Fibroblast of peridontal ligament (primary cell): ENCODE measurements around the gene TGFBR3L.
"Not testable (repeated sequence)": the region's sequence is repeated elsewhere in the genome, so short reads cannot be mapped to it uniquely, and the experiment has no call there.

ENCODE experiments used
- DNase-seq: peaks from one replicate; pipeline ENCODE4 v3.0.0-alpha.2; 2010; ENCODE audit errors: extremely low read depth

Gene TGFBR3L

GRCh38 chr19:7928334-7928706 is 13.7 kb downstream of the TGFBR3L start:
- DNase-seq, result no peak

DNA sequence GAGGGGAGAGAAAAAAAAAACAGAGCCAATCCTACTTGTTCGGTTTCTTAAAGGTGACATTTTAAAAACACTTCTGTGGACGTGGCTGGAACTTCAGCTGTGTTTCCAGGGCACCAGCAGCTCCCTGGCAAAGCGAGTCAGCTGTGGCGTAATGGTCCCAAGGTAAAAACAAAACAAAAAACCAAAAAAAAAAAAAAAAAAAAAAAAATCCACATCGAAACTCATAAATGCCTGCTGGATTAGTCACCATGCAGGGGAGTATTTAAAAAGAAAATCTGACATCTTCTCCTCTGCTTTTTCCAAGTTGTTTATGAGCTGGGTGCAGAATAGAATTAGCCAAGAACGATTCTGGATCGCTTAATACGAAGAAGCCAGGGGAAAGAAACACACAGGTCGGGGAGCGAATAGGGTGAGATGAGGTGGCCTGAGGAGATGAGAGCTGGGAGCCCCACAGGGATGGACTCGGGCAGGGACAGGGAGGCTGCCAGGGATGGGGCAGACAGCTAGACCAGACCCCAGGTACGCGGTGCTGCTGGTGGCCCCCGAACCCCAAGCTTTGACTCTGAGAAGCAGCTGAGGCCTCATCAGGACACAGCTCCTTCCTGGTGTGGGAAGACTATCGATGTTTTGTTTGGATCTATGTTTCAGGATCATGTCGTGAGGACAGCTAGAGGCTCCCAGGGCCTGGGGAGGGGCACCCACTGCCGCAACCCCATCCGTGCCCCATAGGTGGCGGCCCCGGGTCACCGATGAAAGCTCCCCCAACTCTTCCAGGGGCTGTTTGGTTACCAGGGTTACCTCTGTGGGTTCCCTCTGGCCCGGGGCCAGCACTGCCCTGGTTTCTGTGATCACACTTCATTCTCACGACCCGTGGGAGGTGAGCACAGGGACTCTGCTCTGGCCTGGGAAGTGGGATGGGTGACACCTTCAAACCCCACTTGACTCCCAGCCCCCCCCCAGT is 14.4 kb downstream of the TGFBR3L start:
- DNase-seq, result peak; percentile 86

- DNase-seq, result not testable (repeated sequence)
Measured at GRCh38 chr19:7930030-7930429, 15.4 kb downstream of the TGFBR3L start.

DNA sequence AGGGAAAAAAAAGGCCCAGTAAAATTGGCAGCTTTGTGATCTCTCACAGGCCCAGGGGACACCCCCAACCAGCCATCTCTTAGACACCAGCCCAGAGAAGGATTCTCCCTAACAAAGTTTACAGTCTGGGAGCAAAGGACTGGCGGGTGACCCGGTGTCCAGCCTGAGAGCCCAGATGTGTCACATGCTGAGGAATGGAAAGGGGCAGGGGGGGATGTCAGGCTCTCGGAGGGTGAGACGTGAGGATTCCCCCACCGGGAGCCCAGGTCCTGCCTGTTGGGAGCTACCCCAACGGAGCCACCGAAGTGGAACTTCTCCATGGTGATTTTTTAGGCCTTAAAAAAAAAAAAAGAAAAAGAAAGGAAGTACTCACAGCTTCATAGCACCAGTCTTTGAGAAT is 16.1 kb downstream of the TGFBR3L start:
- no peak for DNase-seq

GRCh38 chr19:7931221-7932061 is 16.8 kb downstream of the TGFBR3L start:
- DNase-seq, result no peak

DNA sequence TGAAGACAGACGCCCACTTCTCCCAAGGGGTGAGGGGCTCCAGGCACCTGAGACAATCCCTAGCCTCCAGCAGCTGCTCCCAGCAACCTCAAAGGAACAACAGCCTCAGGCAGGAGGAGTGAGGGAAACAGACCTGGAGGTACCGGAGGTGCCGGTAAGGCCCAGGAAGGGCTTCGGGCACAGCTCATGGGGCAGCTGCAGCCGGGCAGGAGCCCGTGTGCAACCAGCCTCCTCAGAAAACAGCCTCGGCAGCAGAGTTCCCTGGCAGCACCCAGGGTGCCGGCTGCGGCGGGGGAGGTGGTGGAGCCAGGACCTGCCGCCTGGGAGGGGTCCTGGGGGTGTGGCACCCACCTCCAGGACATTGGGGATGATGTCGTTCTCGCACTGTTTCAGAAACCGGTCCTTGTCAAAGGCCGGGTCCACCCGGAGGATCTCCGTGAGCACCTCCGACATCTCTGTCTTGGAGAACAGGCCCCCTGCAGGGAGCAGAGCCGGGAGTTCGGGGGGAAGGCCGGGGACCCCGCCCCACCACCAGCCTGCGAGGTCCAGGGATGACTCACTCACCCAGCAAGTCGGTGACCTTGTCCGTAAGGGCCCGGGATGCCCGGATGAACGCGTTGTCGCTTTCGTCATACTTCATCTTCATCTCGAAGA is 17.8 kb downstream of the TGFBR3L start:
- no peak for DNase-seq

DNA sequence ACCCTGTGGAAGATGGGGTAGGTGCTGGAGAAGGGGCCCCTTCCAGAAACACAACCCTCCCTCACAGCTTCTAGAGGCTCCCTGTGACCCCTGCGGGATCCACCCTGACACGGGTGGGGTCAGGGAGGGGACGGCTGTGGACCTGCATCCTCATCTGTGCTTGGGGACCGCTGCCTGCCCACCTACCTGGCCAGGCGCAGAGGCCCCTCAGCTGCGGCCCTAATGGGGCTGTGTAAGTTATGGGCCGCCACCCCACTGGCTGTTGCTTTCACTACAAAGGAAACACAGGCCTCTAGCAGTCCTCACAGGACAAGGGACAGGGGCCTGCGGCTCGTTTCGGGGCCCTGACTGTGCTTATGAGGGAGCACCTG is 18.3 kb downstream of the TGFBR3L start:
- DNase-seq, result no peak

DNA sequence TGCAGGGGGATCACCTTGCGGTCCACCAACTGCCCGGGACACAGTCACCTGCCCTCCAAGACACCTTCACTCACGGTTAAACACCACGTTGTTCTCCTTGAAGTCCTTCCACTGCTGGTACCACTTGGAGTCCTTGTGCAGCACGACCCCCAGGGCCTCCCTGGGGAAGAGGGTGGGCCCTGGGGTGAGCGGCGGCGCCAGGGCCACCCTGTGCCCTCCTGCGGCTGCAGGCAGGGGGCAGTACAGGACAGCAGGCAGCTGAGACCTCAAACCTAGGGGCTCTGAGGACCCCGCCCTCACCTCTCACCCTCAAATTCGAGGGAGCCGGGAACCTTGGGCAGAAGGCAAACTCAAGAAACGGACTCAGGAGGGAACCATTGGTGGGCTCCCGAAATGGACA is 18.8 kb downstream of the TGFBR3L start:
- no peak for DNase-seq

DNA sequence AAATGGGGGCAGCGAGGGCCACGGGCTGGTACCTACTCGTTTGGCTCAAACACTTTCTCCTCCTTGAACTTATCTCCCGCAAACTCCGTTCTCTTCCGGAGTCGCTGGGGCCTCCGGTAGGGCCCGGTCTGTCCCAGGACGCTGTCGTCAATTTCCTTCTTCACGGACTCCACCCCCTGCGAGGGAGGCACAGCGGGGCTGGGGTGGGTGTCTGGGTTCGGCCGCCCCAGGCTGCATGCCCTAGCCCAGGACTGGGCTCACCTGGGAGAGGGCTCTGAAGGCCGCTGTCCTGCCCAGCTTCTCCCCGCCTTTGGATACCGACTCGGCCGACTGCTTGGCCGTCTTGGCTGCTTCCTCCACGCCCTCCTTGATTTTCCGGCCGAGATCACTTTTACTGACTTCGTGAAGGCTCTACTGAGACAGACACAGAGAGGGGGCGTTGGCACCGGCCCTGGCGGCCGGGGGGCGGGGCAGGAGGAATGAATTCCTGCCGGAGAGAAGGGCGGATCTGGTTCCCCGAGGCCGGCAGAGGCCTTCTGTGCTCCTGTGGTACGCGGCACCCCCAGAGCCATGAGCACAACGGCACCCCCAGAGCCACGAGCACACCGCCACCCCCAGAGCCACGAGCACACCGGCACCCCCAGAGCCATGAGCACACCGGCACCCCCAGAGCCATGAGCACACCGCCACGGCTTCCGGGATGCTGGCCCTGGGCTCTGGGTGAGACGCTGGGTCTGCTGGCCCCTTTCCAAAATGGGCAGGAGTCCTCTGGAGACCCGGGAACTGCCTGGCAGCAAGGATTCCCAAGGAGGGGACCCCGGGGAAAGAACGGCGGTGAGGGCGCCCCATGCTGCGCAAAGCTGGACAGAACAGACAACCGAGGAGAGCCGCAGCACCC is 19.4 kb downstream of the TGFBR3L start:
- DNase-seq, result no peak

DNA sequence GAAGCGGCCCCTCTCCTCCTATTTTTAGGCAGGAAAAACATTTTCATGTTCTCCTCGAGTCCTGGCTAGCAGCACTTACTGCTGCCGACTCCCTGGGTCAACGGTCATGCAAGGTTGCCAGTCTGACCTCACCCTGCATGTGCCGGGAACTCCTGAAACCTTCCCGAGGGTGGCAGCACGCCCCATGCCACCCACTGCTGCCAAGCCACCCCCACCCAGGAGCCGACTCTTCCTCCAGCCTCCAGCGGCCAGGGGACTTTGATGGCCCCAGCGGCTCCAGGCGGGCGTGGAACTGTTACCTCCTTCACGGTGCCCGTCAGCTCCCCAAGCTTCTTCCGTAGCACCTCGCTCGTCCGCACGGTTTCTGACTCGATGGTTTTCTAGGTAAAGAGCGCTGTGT is 20.1 kb downstream of the TGFBR3L start:
- no peak for DNase-seq

- no peak for DNase-seq
Measured at GRCh38 chr19:7940841-7941240, 26.2 kb downstream of the TGFBR3L start.

DNA sequence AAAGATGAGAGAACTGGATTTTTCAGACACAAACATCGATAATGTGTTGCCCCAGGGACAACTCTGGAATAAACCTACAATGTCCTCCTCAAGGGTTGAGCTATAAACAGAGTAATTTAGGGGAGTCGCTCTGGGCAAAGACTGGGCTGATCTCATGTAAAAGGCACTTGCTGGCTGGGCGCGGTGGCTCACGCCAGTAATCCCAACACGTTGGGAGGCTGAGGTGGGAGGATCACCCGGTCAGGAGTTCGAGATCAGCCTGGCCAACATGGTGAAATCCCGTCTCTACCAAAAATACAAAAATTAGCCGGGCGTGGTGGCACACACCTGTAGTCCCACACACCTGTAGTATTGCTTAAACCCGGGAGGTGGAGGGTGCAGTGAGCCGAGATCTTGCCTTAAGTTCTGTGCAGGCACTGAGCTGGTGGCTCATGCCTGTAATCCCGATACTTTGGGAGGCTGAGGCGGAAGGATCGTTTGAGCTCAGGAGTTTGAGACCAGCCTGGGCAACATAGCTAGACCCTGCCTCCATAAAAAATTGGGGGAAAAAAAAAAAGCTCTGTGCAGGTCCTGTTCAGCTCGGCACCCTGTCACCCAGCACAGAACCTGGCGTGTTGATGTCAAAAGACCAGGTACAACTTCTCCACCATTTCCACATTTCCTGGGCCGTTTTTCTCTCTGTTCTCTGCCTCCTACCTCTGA is 27.4 kb downstream of the TGFBR3L start:
- no peak for DNase-seq

- peak; percentile 22 for DNase-seq
Measured at GRCh38 chr19:7942981-7943443, 28.4 kb downstream of the TGFBR3L start.

GRCh38 chr19:7943444-7944176 is 29.0 kb downstream of the TGFBR3L start, which contains the start of gene TIMM44:
Gene TIMM44 (minus strand): TSS chr19:7943666. CDS start chr19:7943651, 15 bp downstream.
- peak; percentile 99 for DNase-seq

DNA sequence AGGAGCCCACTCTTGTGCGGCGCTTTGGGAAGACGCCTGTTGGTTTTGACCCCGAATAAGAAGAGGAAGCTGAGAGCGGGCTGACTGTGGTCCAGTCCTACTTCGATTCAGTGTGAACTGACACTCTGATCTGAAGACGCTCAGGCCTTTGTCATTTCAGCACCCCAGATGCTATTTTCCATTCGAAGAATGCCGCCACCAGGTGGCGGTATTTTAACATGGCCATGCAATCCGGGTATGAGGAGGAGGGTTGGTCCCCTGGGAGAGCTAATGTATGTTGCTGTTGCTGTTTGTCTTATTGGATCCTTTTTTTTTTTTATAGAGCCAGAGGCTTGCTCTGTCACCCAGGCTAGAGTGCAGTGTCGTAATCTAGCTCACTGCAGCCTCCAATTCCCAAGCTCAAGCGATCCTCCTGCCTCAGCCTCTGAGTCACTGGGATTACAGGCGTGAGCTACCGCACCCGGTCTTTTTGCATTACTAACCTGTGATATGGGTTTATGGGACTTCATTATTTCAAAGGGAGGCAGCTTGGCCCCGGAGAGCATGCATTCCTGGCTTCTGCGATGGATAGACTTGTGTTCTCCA is 29.6 kb downstream of the TGFBR3L start:
- DNase-seq, result peak; percentile 91

- no peak for DNase-seq
Measured at GRCh38 chr19:7947939-7948338, 33.3 kb downstream of the TGFBR3L start.

- peak; percentile 5 for DNase-seq
Measured at GRCh38 chr19:7953060-7953459, 38.4 kb downstream of the TGFBR3L start.

- no peak for DNase-seq
Measured at GRCh38 chr19:7953576-7953975, 38.9 kb downstream of the TGFBR3L start.

DNA sequence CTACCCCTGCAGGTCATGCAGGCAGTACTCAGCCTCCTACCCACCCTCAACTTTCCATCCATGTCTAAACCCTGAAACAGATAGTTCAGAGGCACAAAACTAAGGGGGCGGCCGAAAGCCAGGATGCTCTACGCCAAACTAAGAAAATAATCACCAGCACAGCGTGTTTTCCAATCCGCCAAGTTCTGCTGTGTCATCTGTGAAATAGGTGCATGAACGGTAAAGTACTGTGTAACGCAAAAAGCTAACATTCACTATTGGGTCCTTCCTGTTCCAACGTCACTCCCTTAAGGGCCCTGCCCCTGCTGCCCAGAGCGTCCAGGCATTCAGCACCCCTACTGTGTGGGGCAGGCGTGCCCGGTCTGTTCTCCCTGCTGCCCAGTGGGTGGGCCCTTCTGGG is 41.1 kb downstream of the TGFBR3L start:
- DNase-seq, result no peak
